T-cell (primary cell): ENCODE data around the gene SMIM43. TPM values are rescaled to one million over a fixed set of nuclear protein-coding genes. Genes with fewer than 3 reads are reported as not detected.

Source experiments
- ATAC-seq, 4 experiments: fragments of 200-7000 bp in 3 of 4; fragments of 150-1000 bp in 1 of 4; cut with Tn5 transposase; replicated peaks in 1 of 4; 1 replicate in 3 of 4; 2 replicates in 1 of 4; pipeline ENCODE4 v1.10.0; 2021; ENCODE audit warnings: moderate library complexity in 3 of 4, mild to moderate bottlenecking in 2 of 4, moderate number of reproducible peaks in 1 of 4
- CTCF ChIA-PET, 2 donors: fragments of 300-600 bp; sonication (Branson Sonifier 250); formaldehyde crosslinking; loops; one replicate each; lab custom pipeline; 2022; ENCODE audit warnings: antibody characterized with exemption in 2 of 2; lab: Charles Lee
- POLR2A ChIA-PET, 2 donors: fragments of 300-600 bp; sonication (Branson Sonifier 250); formaldehyde crosslinking; loops; one replicate each; lab custom pipeline; 2022; ENCODE audit warnings: antibody characterized with exemption in 2 of 2; lab: Charles Lee
- DNase-seq, 35 experiments: peaks; one replicate each; pipeline versions ENCODE4 v3.0.0 to v3.0.0-alpha.2; 2013 to 2023
- H3K27ac ChIP-seq: one replicate; pipeline ENCODE4 v1.5.1; 2013; ENCODE audit warnings: low read length
- H3K27me3 ChIP-seq, 2 experiments: replicated peaks in 1 of 2; 1 replicate in 1 of 2; 2 replicates in 1 of 2; pipeline versions ENCODE4 v1.6.1 to v1.7.0; 2013; ENCODE audit warnings: low read length in 1 of 2, mixed read lengths in 1 of 2; ENCODE audit not compliant: control insufficient read depth in 2 of 2, insufficient read depth in 2 of 2; ENCODE audit errors: extremely low read depth in 1 of 2
- H3K36me3 ChIP-seq, 2 donors: 1 replicate in 1 of 2; 2 replicates in 1 of 2; pipeline versions ENCODE4 v1.6.1 to v1.7.0; 2013; ENCODE audit warnings: low read length in 1 of 2; ENCODE audit not compliant: control insufficient read depth in 2 of 2, insufficient read depth in 1 of 2; ENCODE audit errors: extremely low read depth in 1 of 2
- H3K4me1 ChIP-seq, 2 experiments: 1 replicate in 1 of 2; 2 replicates in 1 of 2; pipeline versions ENCODE4 v1.6.1 to v1.7.0; 2013; ENCODE audit warnings: low read length in 2 of 2, mixed read lengths in 1 of 2; ENCODE audit not compliant: insufficient read depth in 2 of 2, control insufficient read depth in 1 of 2; ENCODE audit errors: extremely low read depth in 1 of 2
- H3K4me3 ChIP-seq, 2 donors: 1 replicate in 1 of 2; 2 replicates in 1 of 2; pipeline versions ENCODE4 v1.5.1 to v1.7.0; 2013; ENCODE audit warnings: mild to moderate bottlenecking in 2 of 2, low read length in 1 of 2, moderate library complexity in 1 of 2; ENCODE audit not compliant: control insufficient read depth in 1 of 2; ENCODE audit errors: extremely low read depth in 1 of 2
- H3K9me3 ChIP-seq: 2 replicates; pipeline ENCODE4 v1.7.0; 2013
- H3K27ac Mint-ChIP-seq, 2 donors: one replicate each; pipeline ENCODE4 v1.8.0; 2020 to 2021; ENCODE audit warnings: mild to moderate bottlenecking in 2 of 2, mixed read lengths in 2 of 2
- H3K27me3 Mint-ChIP-seq, 2 donors: one replicate each; pipeline ENCODE4 v1.8.0; 2021 to 2022; ENCODE audit warnings: mixed read lengths in 2 of 2
- H3K36me3 Mint-ChIP-seq: one replicate; pipeline ENCODE4 v1.8.0; 2021; ENCODE audit warnings: mixed read lengths
- H3K4me1 Mint-ChIP-seq, 3 donors: one replicate each; pipeline ENCODE4 v1.8.0; 2020 to 2022; ENCODE audit warnings: mixed read lengths in 3 of 3, mild to moderate bottlenecking in 1 of 3
- H3K4me3 Mint-ChIP-seq, 3 donors: one replicate each; pipeline ENCODE4 v1.8.0; 2020 to 2022; ENCODE audit warnings: mild to moderate bottlenecking in 3 of 3, mixed read lengths in 3 of 3, moderate library complexity in 3 of 3
- H3K9me3 Mint-ChIP-seq, 3 donors: one replicate each; pipeline ENCODE4 v1.8.0; 2020 to 2022; ENCODE audit warnings: mixed read lengths in 3 of 3
- WGBS: methylation state at CpG from one replicate; pipeline ENCODE4 v1.1.5; 2013; ENCODE audit warnings: missing lambda C conversion rate; ENCODE audit not compliant: insufficient coverage; 5-methylcytosine and 5-hydroxymethylcytosine counted together
- total RNA-seq, 35 experiments: library from RNA in 6 of 35; stranded (reverse) in 6 of 35; fragments of 120-200 nt in 1 of 35; gene quantifications; one replicate each; pipeline versions ENCODE4 v1.2.1 to v1.2.4 and lab custom pipeline; 2013 to 2026

Gene SMIM43
- total RNA-seq, 5 donors from 2014 or later (not counting 1 experiment from before 2014, with no cell fraction given), result 0.43 TPM; not detected in 4

GRCh38 chr4:121785479-121785878 lies 20.5 kb upstream of the SMIM43 start:
- POLR2A ChIA-PET, result no interaction called here

GRCh38 chr4:121784975-121785374 lies 20.0 kb upstream of the SMIM43 start:
- Histone ChIP-seq H3K4me1 (no peaks in the 10 kb centered on the region), H3K27me3 (peaks cover 0 to 12% of the 10 kb centered on the region in 2 experiments), H3K4me3 (no peak overlapping the region), H3K27ac (no peak overlapping the region), H3K36me3 (no peaks in the 10 kb centered on the region), H3K9me3 (no peaks in the 10 kb centered on the region)
- Mint-ChIP-seq H3K4me1 (no peaks in the 10 kb centered on the region), H3K36me3 (no peaks in the 10 kb centered on the region), H3K4me3 (no peak overlapping the region), H3K27me3 (peaks cover 30 to 57% of the 10 kb centered on the region in 2 donors), H3K9me3 (peaks cover 0 to 8% (median 4%) of the 10 kb centered on the region in 3 donors), H3K27ac (no peak overlapping the region)
- ChIA-PET POLR2A (no interaction called here), CTCF (no interaction called here)
- ATAC-seq, result no peak
- no peak for DNase-seq
- WGBS, result 59% methylated on average over 2 of the region's 2 CpGs

More at GRCh38 chr4:121785479-121785878, 20.5 kb upstream of the SMIM43 start:
- DNase-seq (no peak), ATAC-seq (no peak)
- H3K27me3 ChIP-seq, result peaks cover 0 to 12% of the 10 kb centered on the region in 2 experiments
- peaks cover 0 to 8% (median 4%) of the 10 kb centered on the region in 3 donors for H3K9me3 Mint-ChIP-seq
- H3K4me1 Mint-ChIP-seq, result no peaks in the 10 kb centered on the region
- H3K27ac Mint-ChIP-seq, result no peak overlapping the region
- H3K4me3 Mint-ChIP-seq, result no peak overlapping the region
- CTCF ChIA-PET, result no interaction called here
- H3K9me3 ChIP-seq, result no peaks in the 10 kb centered on the region
- no peaks in the 10 kb centered on the region for H3K36me3 Mint-ChIP-seq
- H3K36me3 ChIP-seq, result no peaks in the 10 kb centered on the region
- H3K27ac ChIP-seq, result no peak overlapping the region
- peaks cover 29 to 58% of the 10 kb centered on the region in 2 donors for H3K27me3 Mint-ChIP-seq
- H3K4me1 ChIP-seq, result no peaks in the 10 kb centered on the region
- H3K4me3 ChIP-seq, result no peak overlapping the region
- 85% methylated on average over 4 of the region's 4 CpGs for WGBS

GRCh38 chr4:121784401-121784800 lies 19.4 kb upstream of the SMIM43 start:
- ATAC-seq (no peak), DNase-seq (no peak)
- no peaks in the 10 kb centered on the region for H3K36me3 Mint-ChIP-seq
- H3K27me3 Mint-ChIP-seq, result peaks cover 31 to 57% of the 10 kb centered on the region in 2 donors
- POLR2A ChIA-PET, result no interaction called here
- CTCF ChIA-PET, result no interaction called here
- H3K27ac Mint-ChIP-seq, result no peak overlapping the region
- Histone ChIP-seq H3K9me3 (no peaks in the 10 kb centered on the region), H3K4me1 (no peaks in the 10 kb centered on the region), H3K27me3 (peaks cover 0 to 16% of the 10 kb centered on the region in 2 experiments), H3K27ac (no peak overlapping the region), H3K36me3 (no peaks in the 10 kb centered on the region), H3K4me3 (no peak overlapping the region)
- H3K9me3 Mint-ChIP-seq, result peaks cover 0 to 8% (median 4%) of the 10 kb centered on the region in 3 donors
- no CpG with 5 or more reads among the region's 1 CpG for WGBS
- no peaks in the 10 kb centered on the region for H3K4me1 Mint-ChIP-seq
- no peak overlapping the region for H3K4me3 Mint-ChIP-seq

GRCh38 chr4:121783210-121783609 lies 18.2 kb upstream of the SMIM43 start:
- Histone ChIP-seq H3K36me3 (no peaks in the 10 kb centered on the region), H3K4me1 (no peaks in the 10 kb centered on the region), H3K27me3 (peaks cover 0 to 16% of the 10 kb centered on the region in 2 experiments), H3K9me3 (no peaks in the 10 kb centered on the region), H3K27ac (no peak overlapping the region), H3K4me3 (no peak overlapping the region)
- H3K36me3 Mint-ChIP-seq, result no peaks in the 10 kb centered on the region
- ChIA-PET POLR2A (no interaction called here), CTCF (interaction anchor here in 1 of 2 donors (0.6 kb wide), 1 partner anchor 96 kb away, joined by 4 read pairs; no protein-coding TSS in a partner anchor)
- no peak overlapping the region for H3K4me3 Mint-ChIP-seq
- DNase-seq (no peak), ATAC-seq (no peak)
- no peaks in the 10 kb centered on the region for H3K4me1 Mint-ChIP-seq
- no CpG with 5 or more reads among the region's 1 CpG for WGBS
- peaks cover 0 to 8% (median 4%) of the 10 kb centered on the region in 3 donors for H3K9me3 Mint-ChIP-seq
- no peak overlapping the region for H3K27ac Mint-ChIP-seq
- H3K27me3 Mint-ChIP-seq, result peaks cover 26 to 50% of the 10 kb centered on the region in 2 donors

GRCh38 chr4:121778991-121779628 lies 14.1 kb upstream of the SMIM43 start:
- no peak for ATAC-seq
- CTCF ChIA-PET, result interaction anchor here in 1 of 2 donors (0.6 kb wide), 1 partner anchor 9 kb away, joined by 6 read pairs; no protein-coding TSS in a partner anchor
- no peaks in the 10 kb centered on the region for H3K36me3 ChIP-seq
- no peak overlapping the region for H3K27ac ChIP-seq
- peaks cover 17 to 27% of the 10 kb centered on the region in 2 donors for H3K27me3 Mint-ChIP-seq
- H3K4me1 Mint-ChIP-seq, result no peaks in the 10 kb centered on the region
- WGBS, result 83% methylated on average over 1 of the region's 8 CpGs
- no peaks in the 10 kb centered on the region for H3K9me3 ChIP-seq
- no peak overlapping the region for H3K4me3 Mint-ChIP-seq
- no peak overlapping the region for H3K4me3 ChIP-seq
- no peaks in the 10 kb centered on the region for H3K9me3 Mint-ChIP-seq
- POLR2A ChIA-PET, result interaction anchor here in 1 of 2 donors (0.7 kb wide), 1 partner anchor 47 kb away, joined by 6 read pairs; no protein-coding TSS in a partner anchor
- H3K27ac Mint-ChIP-seq, result no peak overlapping the region
- no peaks in the 10 kb centered on the region for H3K4me1 ChIP-seq
- DNase-seq, result no peak
- peaks cover 0 to 10% of the 10 kb centered on the region in 2 experiments for H3K27me3 ChIP-seq
- no peaks in the 10 kb centered on the region for H3K36me3 Mint-ChIP-seq

GRCh38 chr4:121777625-121778024 lies 12.7 kb upstream of the SMIM43 start:
- no peak overlapping the region for H3K4me3 Mint-ChIP-seq
- H3K27me3 Mint-ChIP-seq, result peaks cover 13 to 18% of the 10 kb centered on the region in 2 donors
- H3K4me1 Mint-ChIP-seq, result no peaks in the 10 kb centered on the region
- no peaks in the 10 kb centered on the region for H3K4me1 ChIP-seq
- H3K27ac Mint-ChIP-seq, result no peak overlapping the region
- WGBS, result 60% methylated on average over 1 of the region's 3 CpGs
- CTCF ChIA-PET, result interaction anchor here (0.6 to 1.2 kb wide), 2 partner anchors 10 to 661 kb away, joined by 3 read pairs; no protein-coding TSS in a partner anchor
- POLR2A ChIA-PET, result no interaction called here
- no peaks in the 10 kb centered on the region for H3K9me3 ChIP-seq
- DNase-seq (no peak), ATAC-seq (no peak)
- H3K4me3 ChIP-seq, result no peak overlapping the region
- H3K36me3 Mint-ChIP-seq, result no peaks in the 10 kb centered on the region
- H3K36me3 ChIP-seq, result no peaks in the 10 kb centered on the region
- H3K27me3 ChIP-seq, result peaks cover 0 to 10% of the 10 kb centered on the region in 2 experiments
- H3K9me3 Mint-ChIP-seq, result no peaks in the 10 kb centered on the region
- H3K27ac ChIP-seq, result no peak overlapping the region
